Measurements from ENCODE around the gene RPH3AL. TPM values are rescaled to one million over a fixed set of nuclear protein-coding genes. Genes with fewer than 3 reads are reported as not detected.

The RPH3AL gene
- total RNA-seq, 2 experiments from 2014 or later, result 2.4 to 2.8 TPM

- no peaks in the 10 kb centered on the region for H3K27me3 Mint-ChIP-seq
- ChIA-PET CTCF (no interaction called here), POLR2A (no interaction called here)
- H3K4me1 Mint-ChIP-seq (ENCODE audit: low read depth), result no peaks in the 10 kb centered on the region
- intact Hi-C loops (cut with DNase I, micrococcal nuclease), result no loop called here
- H3K36me3 Mint-ChIP-seq (ENCODE audit: low read depth), result no peaks in the 10 kb centered on the region
- H3K27ac Mint-ChIP-seq, result no peak overlapping the region
- no peak for TF ChIP-seq CTCF (IDR thresholded peaks at IDR 0.05)
- no peak overlapping the region for H3K4me3 Mint-ChIP-seq
- Histone ChIP-seq H3K27ac (ENCODE audit: low read depth in 1 of 2, low read length in 2 of 2) (no peak overlapping the region), H3K4me1 (ENCODE audit: insufficient read depth, low read length) (no peaks in the 10 kb centered on the region), H3K27me3 (ENCODE audit: control insufficient read depth in 1 of 2, insufficient read depth in 2 of 2, low read length in 2 of 2) (no peaks in the 10 kb centered on the region), H3K9me3 (ENCODE audit: control insufficient read depth in 1 of 2, insufficient read depth in 1 of 2, low read length in 2 of 2) (no peaks in the 10 kb centered on the region), H3K36me3 (ENCODE audit: insufficient read depth, low read length) (no peaks in the 10 kb centered on the region), H3K4me3 (ENCODE audit: low read length) (no peak overlapping the region)
- ATAC-seq (ENCODE audit: poor library complexity) (no peak), DNase-seq (no peak)
- no peaks in the 10 kb centered on the region for H3K9me3 Mint-ChIP-seq
Measured at GRCh38 chr17:223723-224471, 128.7 kb downstream of the RPH3AL start.

GRCh38 chr17:222172-222571 is 130.4 kb downstream of the RPH3AL start:
- ATAC-seq (ENCODE audit: poor library complexity), result no peak

GRCh38 chr17:219696-220095 is 132.9 kb downstream of the RPH3AL start:
- no peaks in the 10 kb centered on the region for H3K27me3 Mint-ChIP-seq
- H3K27me3 ChIP-seq (ENCODE audit: control insufficient read depth in 1 of 2, insufficient read depth in 2 of 2, low read length in 2 of 2), result no peaks in the 10 kb centered on the region
- H3K4me3 ChIP-seq (ENCODE audit: low read length), result no peak overlapping the region
- H3K9me3 Mint-ChIP-seq, result no peaks in the 10 kb centered on the region
- CTCF ChIA-PET, result no interaction called here
- no peaks in the 10 kb centered on the region for H3K36me3 Mint-ChIP-seq (ENCODE audit: low read depth)
- no peak for TF ChIP-seq CTCF (IDR thresholded peaks at IDR 0.05)
- no peak overlapping the region for H3K27ac ChIP-seq (ENCODE audit: low read depth in 1 of 2, low read length in 2 of 2)
- no peak overlapping the region for H3K4me3 Mint-ChIP-seq
- no peak for ATAC-seq (ENCODE audit: poor library complexity)
- intact Hi-C loops (cut with DNase I, micrococcal nuclease), result no loop called here
- no peaks in the 10 kb centered on the region for H3K4me1 Mint-ChIP-seq (ENCODE audit: low read depth)
- H3K36me3 ChIP-seq (ENCODE audit: insufficient read depth, low read length), result no peaks in the 10 kb centered on the region
- no peak for DNase-seq
- H3K27ac Mint-ChIP-seq, result no peak overlapping the region
- H3K4me1 ChIP-seq (ENCODE audit: insufficient read depth, low read length), result no peaks in the 10 kb centered on the region
- H3K9me3 ChIP-seq (ENCODE audit: control insufficient read depth in 1 of 2, insufficient read depth in 1 of 2, low read length in 2 of 2), result no peaks in the 10 kb centered on the region
- POLR2A ChIA-PET, result no interaction called here

More at GRCh38 chr17:222172-222571, 130.4 kb downstream of the RPH3AL start:
- no peaks in the 10 kb centered on the region for H3K4me1 Mint-ChIP-seq (ENCODE audit: low read depth)
- ChIA-PET POLR2A (no interaction called here), CTCF (no interaction called here)
- TF ChIP-seq CTCF (IDR thresholded peaks at IDR 0.05), result no peak
- intact Hi-C loops (cut with DNase I, micrococcal nuclease), result no loop called here
- no peaks in the 10 kb centered on the region for H3K27me3 Mint-ChIP-seq
- no peaks in the 10 kb centered on the region for H3K9me3 Mint-ChIP-seq
- no peak overlapping the region for H3K27ac Mint-ChIP-seq
- no peaks in the 10 kb centered on the region for H3K36me3 ChIP-seq (ENCODE audit: insufficient read depth, low read length)
- no peak overlapping the region for H3K4me3 Mint-ChIP-seq
- H3K27ac ChIP-seq (ENCODE audit: low read depth in 1 of 2, low read length in 2 of 2), result no peak overlapping the region
- H3K27me3 ChIP-seq (ENCODE audit: control insufficient read depth in 1 of 2, insufficient read depth in 2 of 2, low read length in 2 of 2), result no peaks in the 10 kb centered on the region
- no peak for DNase-seq
- no peaks in the 10 kb centered on the region for H3K9me3 ChIP-seq (ENCODE audit: control insufficient read depth in 1 of 2, insufficient read depth in 1 of 2, low read length in 2 of 2)
- no peaks in the 10 kb centered on the region for H3K36me3 Mint-ChIP-seq (ENCODE audit: low read depth)
- no peak overlapping the region for H3K4me3 ChIP-seq (ENCODE audit: low read length)
- H3K4me1 ChIP-seq (ENCODE audit: insufficient read depth, low read length), result no peaks in the 10 kb centered on the region
